ENCODE results near the gene GPC5.

DNA sequence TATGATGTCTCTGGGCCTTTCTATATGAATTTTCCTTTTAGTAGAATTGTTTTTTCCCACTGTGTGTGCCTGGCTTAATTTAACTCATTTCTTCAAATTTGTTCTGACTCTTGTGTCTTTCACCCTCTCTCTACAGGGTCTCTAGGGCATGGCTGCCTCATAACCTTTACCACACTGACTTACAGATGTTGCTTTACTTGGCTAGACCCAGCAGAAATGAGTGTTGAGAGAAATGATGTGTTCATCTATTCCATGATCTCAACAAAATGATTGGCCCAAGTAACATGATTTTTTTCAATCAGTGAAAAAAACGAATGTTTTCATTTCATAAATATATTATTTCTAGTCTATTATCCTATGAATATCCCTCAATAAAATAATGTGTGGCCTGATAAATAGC, 195.0 kb downstream of the GPC5 start:
- TF ChIP-seq YY1 (IDR thresholded peaks at IDR 0.05; ENCODE audit: insufficient read depth, insufficient read length), result no peak
- no peak for TF ChIP-seq ZNF274 (IDR thresholded peaks at IDR 0.05; ENCODE audit: low read depth, low read length)
